ENCODE measurements around the gene PRKCB. TPM values are rescaled to one million over a fixed set of nuclear protein-coding genes. Genes with fewer than 3 reads are reported as not detected.

Gene PRKCB
- total and polyA plus RNA-seq, 2 of the 8 experiments (the other 6 are each of a cell fraction or from before 2014, with no cell fraction given): 7.1 to 12.1 TPM

DNA sequence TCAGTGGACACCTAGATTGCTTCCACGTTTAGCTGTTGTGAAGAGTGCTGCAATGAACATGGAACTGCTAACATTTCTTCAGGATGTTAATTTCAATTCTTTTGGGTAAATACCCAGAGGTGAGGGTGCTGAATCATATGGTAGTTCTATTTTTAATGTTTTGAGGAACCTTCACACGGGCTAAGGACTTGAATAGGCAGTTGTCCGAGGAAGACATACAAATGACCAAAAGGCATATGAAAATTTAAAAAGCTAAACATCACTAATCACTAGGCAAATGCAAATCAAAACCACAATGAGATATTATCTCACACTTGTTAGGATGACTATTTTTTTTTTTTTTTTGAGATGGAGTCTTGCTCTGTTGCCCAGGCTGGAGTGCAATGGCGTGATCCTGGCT lies 173.3 kb downstream of the PRKCB start:
- Histone ChIP-seq H2AFZ (ENCODE audit: low read length) (no peak overlapping the region), H3K23ac (ENCODE audit: insufficient read length) (no peak overlapping the region), H4K5ac (ENCODE audit: insufficient read length, low read depth, low read length) (no peak overlapping the region), H3K79me2 (ENCODE audit: control insufficient read depth in 1 of 2, insufficient read depth in 2 of 2, low read length in 2 of 2) (no peaks in the 10 kb centered on the region), H2BK12ac (ENCODE audit: low read depth, low read length) (no peak overlapping the region), H2BK15ac (ENCODE audit: low read length) (no peak overlapping the region), H3K4me2 (ENCODE audit: insufficient read depth in 1 of 2, low read depth in 2 of 2, low read length in 2 of 2) (no peak overlapping the region), H3K27ac (ENCODE audit: low read depth, low read length) (no peak overlapping the region), H3K4ac (replicated peaks; ENCODE audit: insufficient read length, low read depth, low read length) (no peak overlapping the region), H2AK5ac (ENCODE audit: low read depth, low read length) (no peak overlapping the region), H2BK120ac (replicated peaks; ENCODE audit: low read depth, low read length) (no peak overlapping the region), H3K4me1 (replicated peaks in 1 of 4; ENCODE audit: control insufficient read depth in 3 of 4, insufficient read depth in 4 of 4, low read length in 3 of 4) (no peaks in the 10 kb centered on the region), H3K56ac (replicated peaks; ENCODE audit: insufficient read length, low read depth, low read length) (no peak overlapping the region), H3K4me3 (ENCODE audit: extremely low read depth in 1 of 4, insufficient read depth in 2 of 4, low read depth in 3 of 4, low read length in 4 of 4) (no peak overlapping the region), H3K23me2 (ENCODE audit: low read depth, low read length) (no peaks in the 10 kb centered on the region), H4K20me1 (replicated peaks in 1 of 2; ENCODE audit: control insufficient read depth in 1 of 2, insufficient read depth in 2 of 2, low read length in 2 of 2) (no peaks in the 10 kb centered on the region), H4K8ac (ENCODE audit: extremely low read depth, insufficient read depth, low read length) (no peak overlapping the region), H3K79me1 (ENCODE audit: low read depth, low read length) (no peaks in the 10 kb centered on the region), H3K18ac (ENCODE audit: extremely low read depth, low read length) (no peak overlapping the region), H3K9ac (replicated peaks in 1 of 4; ENCODE audit: extremely low read depth in 1 of 4, low read depth in 3 of 4, low read length in 3 of 4) (no peak overlapping the region), H3K14ac (ENCODE audit: insufficient read length) (no peak overlapping the region), H3K36me3 (ENCODE audit: control insufficient read depth in 2 of 4, insufficient read depth in 4 of 4, low read length in 3 of 4) (no peaks in the 10 kb centered on the region), H3K27me3 (replicated peaks in 1 of 4; ENCODE audit: control insufficient read depth in 3 of 4, extremely low read depth in 1 of 4, insufficient read depth in 3 of 4, low read length in 3 of 4) (no peaks in the 10 kb centered on the region), H4K91ac (replicated peaks; ENCODE audit: insufficient read length, low read length) (no peak overlapping the region), H2BK20ac (ENCODE audit: low read length) (no peak overlapping the region), H3K9me3 (ENCODE audit: insufficient read depth in 2 of 2, low read depth in 1 of 2, low read length in 1 of 2) (no peaks in the 10 kb centered on the region), H2BK5ac (ENCODE audit: low read depth, low read length) (no peak overlapping the region)
- CTCF ChIA-PET (ENCODE audit: partially characterized antibody): interaction anchor here (0.6 to 4.8 kb wide), 11 partner anchors 9 to 207 kb away, joined by 3 to 36 read pairs (median 4); no protein-coding TSS in a partner anchor
- POLR2A ChIA-PET (ENCODE audit: partially characterized antibody): no interaction called here
- FAIRE-seq (no peak), DNase-seq (ENCODE audit: low read depth in 1 of 2, low spot score in 2 of 2) (no peak)
- WGBS, 2 experiments (ENCODE audit: extremely low coverage in 1 of 2, insufficient coverage in 1 of 2, insufficient read length in 1 of 2, insufficient replicate concordance in 2 of 2, low coverage in 1 of 2, low lambda C conversion rate in 2 of 2, missing lambda C conversion rate in 1 of 2): 78% methylated on average over 4 of the region's 4 CpGs; no CpG with 5 or more reads in 1 of the 2 experiments
- TF ChIP-seq TEAD4 (IDR thresholded peaks at IDR 0.05; ENCODE audit: low read depth, low read length) (no peak), RBBP5 (IDR thresholded peaks at IDR 0.05; ENCODE audit: borderline replicate concordance, low read depth, low read length) (no peak), BCL11A (IDR thresholded peaks at IDR 0.05; ENCODE audit: low read depth in 2 of 2, low read length in 2 of 2) (no peak), EGR1 (IDR thresholded peaks at IDR 0.05; ENCODE audit: borderline replicate concordance, low read depth, low read length) (no peak), POLR2AphosphoS5 (IDR thresholded peaks at IDR 0.05; ENCODE audit: low read depth, low read length) (no peak), JUN (IDR thresholded peaks at IDR 0.05; ENCODE audit: low read depth, low read length) (no peak), CEBPB (IDR thresholded peaks at IDR 0.05; ENCODE audit: low read depth, low read length) (no peak)
